ENCODE measurements around the gene MYLK4. TPM values are rescaled to one million over a fixed set of nuclear protein-coding genes. Genes with fewer than 3 reads are reported as not detected.
A peak's percentile ranks its signal among the peaks of the same experiment; 100 is the strongest.

The MYLK4 gene
- polyA plus RNA-seq, 1 donor from 2014 or later = 0.08 TPM

GRCh38 chr6:2643935-2644539 is 106.7 kb downstream of the MYLK4 start:
- H3K9me3 Mint-ChIP-seq = peaks cover 0 to 2% (median 0%) of the 10 kb centered on the region in 3 donors
- H3K27me3 Mint-ChIP-seq = peaks cover 37% of the 10 kb centered on the region
- peaks cover 0 to 3% (median 0%) of the 10 kb centered on the region in 3 donors for H3K4me1 Mint-ChIP-seq
- peaks cover 3% of the 10 kb centered on the region for H3K36me3 Mint-ChIP-seq
- no peak overlapping the region for H3K27ac Mint-ChIP-seq
- H3K4me3 Mint-ChIP-seq = no peak overlapping the region

- no peak overlapping the region for H3K4me3 Mint-ChIP-seq
- peaks cover 0 to 2% (median 0%) of the 10 kb centered on the region in 3 donors for H3K9me3 Mint-ChIP-seq
- H3K36me3 Mint-ChIP-seq = peaks cover 3% of the 10 kb centered on the region
- H3K4me1 Mint-ChIP-seq = peaks cover 0 to 3% (median 0%) of the 10 kb centered on the region in 3 donors
- H3K27me3 Mint-ChIP-seq = peaks cover 37% of the 10 kb centered on the region
- no peak overlapping the region for H3K27ac Mint-ChIP-seq
These were observed 107.6 kb downstream of the MYLK4 start for GRCh38 chr6:2643130-2643529.

- Mint-ChIP-seq H3K27ac (no peak overlapping the region), H3K4me3 (no peak overlapping the region), H3K36me3 (peaks cover 3% of the 10 kb centered on the region), H3K9me3 (peaks cover 0 to 2% (median 0%) of the 10 kb centered on the region in 3 donors), H3K4me1 (peaks cover 0 to 3% (median 0%) of the 10 kb centered on the region in 3 donors), H3K27me3 (peaks cover 40% of the 10 kb centered on the region)
These were observed 109.5 kb downstream of the MYLK4 start for GRCh38 chr6:2641044-2641725.

GRCh38 chr6:2640551-2640950 is 110.2 kb downstream of the MYLK4 start:
- H3K9me3 Mint-ChIP-seq = peaks cover 0 to 2% (median 0%) of the 10 kb centered on the region in 3 donors
- no peak overlapping the region for H3K27ac Mint-ChIP-seq
- H3K4me1 Mint-ChIP-seq = peaks cover 0 to 3% (median 0%) of the 10 kb centered on the region in 3 donors
- H3K27me3 Mint-ChIP-seq = peaks cover 37% of the 10 kb centered on the region
- peak overlapping the region in 1 of 4 donors; percentile 13 for H3K4me3 Mint-ChIP-seq
- H3K36me3 Mint-ChIP-seq = peaks cover 3% of the 10 kb centered on the region

GRCh38 chr6:2639896-2640295 is 110.8 kb downstream of the MYLK4 start:
- H3K27me3 Mint-ChIP-seq = peaks cover 36% of the 10 kb centered on the region
- H3K4me3 Mint-ChIP-seq = no peak overlapping the region
- H3K4me1 Mint-ChIP-seq = peaks cover 0 to 5% (median 0%) of the 10 kb centered on the region in 3 donors
- peak overlapping the region in 1 of 3 donors; percentile 43 for H3K27ac Mint-ChIP-seq
- peaks cover 0 to 2% (median 0%) of the 10 kb centered on the region in 3 donors for H3K9me3 Mint-ChIP-seq
- H3K36me3 Mint-ChIP-seq = peaks cover 3% of the 10 kb centered on the region

GRCh38 chr6:2639167-2639566 is 111.6 kb downstream of the MYLK4 start:
- H3K27ac Mint-ChIP-seq = peak overlapping the region in 1 of 3 donors; percentile 85
- H3K4me1 Mint-ChIP-seq = peaks cover 0 to 6% (median 3%) of the 10 kb centered on the region in 3 donors

GRCh38 chr6:2636672-2637071 is 114.0 kb downstream of the MYLK4 start:
- H3K4me1 Mint-ChIP-seq = peaks cover 0 to 7% (median 6%) of the 10 kb centered on the region in 3 donors
- H3K27me3 Mint-ChIP-seq = peaks cover 19% of the 10 kb centered on the region
- H3K4me3 Mint-ChIP-seq = no peak overlapping the region
- H3K36me3 Mint-ChIP-seq = no peaks in the 10 kb centered on the region
- H3K27ac Mint-ChIP-seq = no peak overlapping the region
- peaks cover 0 to 2% (median 0%) of the 10 kb centered on the region in 3 donors for H3K9me3 Mint-ChIP-seq

More at GRCh38 chr6:2639167-2639566, 111.6 kb downstream of the MYLK4 start:
- no peak overlapping the region for H3K4me3 Mint-ChIP-seq
- peaks cover 0 to 2% (median 0%) of the 10 kb centered on the region in 3 donors for H3K9me3 Mint-ChIP-seq
- peaks cover 3% of the 10 kb centered on the region for H3K36me3 Mint-ChIP-seq
- peaks cover 29% of the 10 kb centered on the region for H3K27me3 Mint-ChIP-seq

- no peaks in the 10 kb centered on the region for H3K36me3 Mint-ChIP-seq
- H3K9me3 Mint-ChIP-seq = no peaks in the 10 kb centered on the region
- H3K27me3 Mint-ChIP-seq = peaks cover 13% of the 10 kb centered on the region
- no peak overlapping the region for H3K4me3 Mint-ChIP-seq
- H3K4me1 Mint-ChIP-seq = peaks cover 0 to 8% (median 3%) of the 10 kb centered on the region in 3 donors
- H3K27ac Mint-ChIP-seq = no peak overlapping the region
These were observed 114.8 kb downstream of the MYLK4 start for GRCh38 chr6:2635911-2636310.

- Mint-ChIP-seq H3K4me3 (peak overlapping the region; percentile 53 to 84 (median 78)), H3K27ac (peak overlapping the region in 2 of 3 donors; percentile 35 to 39)
These were observed 116.4 kb downstream of the MYLK4 start for GRCh38 chr6:2634139-2634964.

GRCh38 chr6:2633736-2634135 is 117.0 kb downstream of the MYLK4 start:
- H3K4me1 Mint-ChIP-seq = peaks cover 0 to 8% (median 3%) of the 10 kb centered on the region in 3 donors
- peak overlapping the region in 1 of 3 donors; percentile 35 for H3K27ac Mint-ChIP-seq
- H3K9me3 Mint-ChIP-seq = no peaks in the 10 kb centered on the region
- H3K36me3 Mint-ChIP-seq = no peaks in the 10 kb centered on the region
- H3K4me3 Mint-ChIP-seq = peak overlapping the region in 1 of 4 donors; percentile 73
- H3K27me3 Mint-ChIP-seq = peaks cover 6% of the 10 kb centered on the region

More at GRCh38 chr6:2634139-2634964, 116.4 kb downstream of the MYLK4 start:
- Mint-ChIP-seq H3K4me1 (peaks cover 0 to 8% (median 3%) of the 10 kb centered on the region in 3 donors), H3K27me3 (peaks cover 7% of the 10 kb centered on the region), H3K9me3 (no peaks in the 10 kb centered on the region), H3K36me3 (no peaks in the 10 kb centered on the region)

- Mint-ChIP-seq H3K9me3 (no peaks in the 10 kb centered on the region), H3K4me3 (peak overlapping the region in 1 of 4 donors; percentile 23), H3K4me1 (peaks cover 0 to 8% (median 3%) of the 10 kb centered on the region in 3 donors), H3K36me3 (no peaks in the 10 kb centered on the region), H3K27ac (peak overlapping the region in 2 of 3 donors; percentile 39 to 80), H3K27me3 (peaks cover 3% of the 10 kb centered on the region)
These were observed 117.6 kb downstream of the MYLK4 start for GRCh38 chr6:2632976-2633584.

GRCh38 chr6:2632368-2632767 is 118.4 kb downstream of the MYLK4 start:
- Mint-ChIP-seq H3K27ac (peak overlapping the region in 1 of 3 donors; percentile 80), H3K4me1 (peaks cover 0 to 8% (median 3%) of the 10 kb centered on the region in 3 donors), H3K9me3 (no peaks in the 10 kb centered on the region), H3K4me3 (peak overlapping the region in 1 of 4 donors; percentile 15), H3K36me3 (no peaks in the 10 kb centered on the region), H3K27me3 (no peaks in the 10 kb centered on the region)

- no peaks in the 10 kb centered on the region for H3K9me3 Mint-ChIP-seq
- H3K27ac Mint-ChIP-seq = no peak overlapping the region
- no peaks in the 10 kb centered on the region for H3K36me3 Mint-ChIP-seq
- no peak overlapping the region for H3K4me3 Mint-ChIP-seq
- H3K27me3 Mint-ChIP-seq = no peaks in the 10 kb centered on the region
- H3K4me1 Mint-ChIP-seq = peaks cover 0 to 8% (median 3%) of the 10 kb centered on the region in 3 donors
These were observed 119.7 kb downstream of the MYLK4 start for GRCh38 chr6:2630891-2631571.

- H3K27me3 Mint-ChIP-seq = no peaks in the 10 kb centered on the region
- H3K9me3 Mint-ChIP-seq = no peaks in the 10 kb centered on the region
- H3K36me3 Mint-ChIP-seq = no peaks in the 10 kb centered on the region
- H3K4me1 Mint-ChIP-seq = peaks cover 0 to 8% (median 3%) of the 10 kb centered on the region in 3 donors
- no peak overlapping the region for H3K27ac Mint-ChIP-seq
- no peak overlapping the region for H3K4me3 Mint-ChIP-seq
These were observed 120.4 kb downstream of the MYLK4 start for GRCh38 chr6:2630359-2630758.

Measured in IgD-negative memory B cell (primary cell).